ENCODE results near the gene KRTAP5-2. TPM values are rescaled to one million over a fixed set of nuclear protein-coding genes. Genes with fewer than 3 reads are reported as not detected.

Gene KRTAP5-2
- total RNA-seq, 1 experiment from 2014 or later, result not detected

DNA sequence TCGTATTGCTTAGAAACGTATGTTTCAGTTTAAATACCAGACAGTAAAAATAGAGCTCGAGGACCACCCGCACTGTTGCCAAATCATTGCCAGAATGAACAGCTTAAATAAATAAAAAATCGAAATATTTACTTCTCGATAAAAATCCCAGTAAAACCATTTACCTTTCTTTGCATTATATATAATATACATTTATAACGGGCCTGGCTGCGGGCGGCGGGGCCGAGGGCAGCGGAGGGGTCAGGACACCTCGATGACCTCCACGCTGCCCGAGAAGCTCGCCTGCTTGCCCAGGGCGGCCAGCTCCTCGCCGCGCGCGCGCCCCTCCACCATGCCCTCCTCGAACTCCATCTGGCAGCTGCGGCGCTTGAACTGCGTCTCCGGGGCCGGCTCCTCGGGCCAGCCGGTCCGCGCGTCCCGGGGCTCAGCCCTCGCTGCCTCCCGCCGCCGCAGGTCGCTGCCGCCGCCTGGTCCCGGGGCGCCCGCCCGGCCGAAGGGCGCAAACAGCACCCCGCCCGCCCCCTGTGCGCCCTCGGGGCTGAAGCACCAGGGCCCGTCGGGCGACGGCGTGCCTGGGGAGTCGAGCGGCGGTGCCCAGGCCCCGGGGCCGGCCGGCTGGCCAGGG, 41.7 kb downstream of the KRTAP5-2 start:
- Histone ChIP-seq H3K23me2 (ENCODE audit: insufficient read length, low read depth, low read length, poor library complexity, severe bottlenecking) (no peaks in the 10 kb centered on the region), H2BK5ac (ENCODE audit: insufficient read length, low read length) (no peak overlapping the region), H2BK20ac (ENCODE audit: low read depth, low read length, poor library complexity, severe bottlenecking) (no peak overlapping the region), H3K14ac (ENCODE audit: insufficient read depth, low read length) (no peak overlapping the region), H3K27me3 (ENCODE audit: insufficient read depth, low read length) (peaks cover 8% of the 10 kb centered on the region; the same call in 1 of the 2 replicates), H2BK15ac (ENCODE audit: low read depth, low read length) (no peak overlapping the region), H3K23ac (ENCODE audit: insufficient read length, low read depth, low read length) (no peak overlapping the region), H4K5ac (ENCODE audit: insufficient read length, low read depth, low read length) (no peak overlapping the region), H3K79me2 (ENCODE audit: insufficient read depth, low read length) (no peaks in the 10 kb centered on the region), H4K91ac (ENCODE audit: insufficient read length, low read depth, low read length) (no peak overlapping the region), H3K18ac (ENCODE audit: insufficient read length, low read depth, low read length) (no peak overlapping the region), H3K4ac (ENCODE audit: low read depth, low read length) (no peak overlapping the region), H3K79me1 (ENCODE audit: insufficient read depth, low read depth, low read length, poor library complexity, severe bottlenecking) (no peaks in the 10 kb centered on the region), H4K20me1 (ENCODE audit: control insufficient read depth, insufficient read depth, insufficient read length) (no peaks in the 10 kb centered on the region), H3K9ac (ENCODE audit: extremely low read depth, insufficient read length, low read length) (no peak overlapping the region), H3K4me1 (ENCODE audit: insufficient read depth, low read length) (peaks cover 2% of the 10 kb centered on the region; the same call in 1 of the 2 replicates), H3K9me3 (ENCODE audit: control insufficient read depth, low read depth, low read length) (no peaks in the 10 kb centered on the region), H2BK120ac (ENCODE audit: low read depth, low read length, poor library complexity, severe bottlenecking) (no peak overlapping the region), H3T11ph (ENCODE audit: low read length) (no peak overlapping the region), H3K27ac (ENCODE audit: insufficient read length, low read depth, low read length) (no peak overlapping the region), H2AFZ (ENCODE audit: low read length) (no peak overlapping the region), H2AK5ac (ENCODE audit: insufficient read length, low read length) (no peak overlapping the region), H2BK12ac (ENCODE audit: insufficient read length, low read depth, low read length) (no peak overlapping the region), H3K56ac (ENCODE audit: insufficient read length, low read depth, low read length) (no peak overlapping the region), H3K4me2 (ENCODE audit: insufficient read depth, insufficient read length, low read length) (no peak overlapping the region), H4K8ac (replicated peaks; ENCODE audit: insufficient read length, low read depth, low read length) (no peak overlapping the region)
- TF ChIP-seq, protein P1, sequence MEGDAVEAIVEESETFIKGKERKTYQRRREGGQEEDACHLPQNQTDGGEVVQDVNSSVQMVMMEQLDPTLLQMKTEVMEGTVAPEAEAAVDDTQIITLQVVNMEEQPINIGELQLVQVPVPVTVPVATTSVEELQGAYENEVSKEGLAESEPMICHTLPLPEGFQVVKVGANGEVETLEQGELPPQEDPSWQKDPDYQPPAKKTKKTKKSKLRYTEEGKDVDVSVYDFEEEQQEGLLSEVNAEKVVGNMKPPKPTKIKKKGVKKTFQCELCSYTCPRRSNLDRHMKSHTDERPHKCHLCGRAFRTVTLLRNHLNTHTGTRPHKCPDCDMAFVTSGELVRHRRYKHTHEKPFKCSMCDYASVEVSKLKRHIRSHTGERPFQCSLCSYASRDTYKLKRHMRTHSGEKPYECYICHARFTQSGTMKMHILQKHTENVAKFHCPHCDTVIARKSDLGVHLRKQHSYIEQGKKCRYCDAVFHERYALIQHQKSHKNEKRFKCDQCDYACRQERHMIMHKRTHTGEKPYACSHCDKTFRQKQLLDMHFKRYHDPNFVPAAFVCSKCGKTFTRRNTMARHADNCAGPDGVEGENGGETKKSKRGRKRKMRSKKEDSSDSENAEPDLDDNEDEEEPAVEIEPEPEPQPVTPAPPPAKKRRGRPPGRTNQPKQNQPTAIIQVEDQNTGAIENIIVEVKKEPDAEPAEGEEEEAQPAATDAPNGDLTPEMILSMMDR (conservative IDR thresholded peaks at IDR 0.05), result no peak
- no peak overlapping the region for H3K27ac Mint-ChIP-seq
- H3K36me3 Mint-ChIP-seq (ENCODE audit: insufficient read depth in 1 of 3, low read depth in 3 of 3), result peaks cover 0 to 1% (median 0%) of the 10 kb centered on the region in 3 experiments; a peak in 1 of 7 replicates
- H3K4me1 Mint-ChIP-seq, result peaks cover 26 to 47% of the 10 kb centered on the region in 2 experiments
- H3K9me3 Mint-ChIP-seq, result no peaks in the 10 kb centered on the region
- peak overlapping the region in 1 of 2 experiments; percentile 38; a peak in 1 of 5 replicates for H3K4me3 Mint-ChIP-seq
- peaks cover 40% of the 10 kb centered on the region for H3K27me3 Mint-ChIP-seq (ENCODE audit: low read depth)
- 100% methylated on average over 2 of the region's 63 CpGs for WGBS (ENCODE audit: extremely low coverage, insufficient read length, low lambda C conversion rate)
- DNase-seq, result peak; percentile 36

Data from H9 (cell line).